K562 (cell line): ENCODE measurements around the gene PCGF6. TPM values are rescaled to one million over a fixed set of nuclear protein-coding genes. Genes with fewer than 3 reads are reported as not detected.
A peak's percentile ranks its signal among the peaks of the same experiment; 100 is the strongest.

ENCODE experiments used
- ARID4B ChIP-seq: sonication (generic); formaldehyde crosslinking; IDR thresholded peaks from 2 replicates; pipeline ENCODE4 v1.8.0; 2022; ENCODE audit warnings: mild to moderate bottlenecking, missing genetic modification reagents
- CUX1 ChIP-seq: fragments of 200-800 bp; sonication (Bioruptor generic); IDR thresholded peaks from 2 replicates; pipeline ENCODE4 v1.6.1; 2016; ENCODE audit warnings: missing genetic modification characterization, missing compliant biosample characterization
- FOXJ3 ChIP-seq: sonication (generic); formaldehyde crosslinking; IDR thresholded peaks from 2 replicates; pipeline ENCODE4 v1.4.0; 2020; ENCODE audit warnings: mild to moderate bottlenecking, missing genetic modification reagents
- HMBOX1 ChIP-seq: sonication (generic); IDR thresholded peaks from 2 replicates; pipeline ENCODE4 v1.6.1; 2016
- RBBP5 ChIP-seq: fragments of 200-600 bp; sonication (generic); IDR thresholded peaks from 2 replicates; pipeline ENCODE4 v1.6.1; 2012; ENCODE audit warnings: borderline replicate concordance, mild to moderate bottlenecking, low read length, control low read depth, inconsistent platforms; ENCODE audit not compliant: insufficient read depth, poor library complexity, severe bottlenecking
- RUNX1 ChIP-seq: sonication (generic); IDR thresholded peaks from 2 replicates; pipeline ENCODE4 v1.6.1; 2016; ENCODE audit warnings: antibody characterized with exemption, low read depth
- TAL1 ChIP-seq: fragments of 450-650 bp; IDR thresholded peaks from 2 replicates; pipeline ENCODE4 v1.6.1; 2016; ENCODE audit warnings: mild to moderate bottlenecking
- ZBTB2 ChIP-seq: fragments of 450-650 bp; IDR thresholded peaks from 2 replicates; pipeline ENCODE4 v1.6.1; 2016; ENCODE audit warnings: antibody characterized with exemption
- ZFP1 ChIP-seq: fragments of 450-650 bp; formaldehyde crosslinking; IDR thresholded peaks from 2 replicates; pipeline ENCODE4 v1.4.0; 2020; ENCODE audit warnings: mild to moderate bottlenecking, mixed read lengths
- ZNF134 ChIP-seq: fragments of 250-450 bp; sonication (Bioruptor Pico); conservative IDR thresholded peaks from 2 replicates; pipeline ENCODE4 v1.4.0; 2020
- ZNF239 ChIP-seq: fragments of 250-450 bp; sonication (Bioruptor Pico); IDR thresholded peaks from 2 replicates; pipeline ENCODE4 v1.4.0; 2020; ENCODE audit warnings: mild to moderate bottlenecking
- ZNF274 ChIP-seq: IDR thresholded peaks from 2 replicates; pipeline ENCODE4 v1.6.1; 2011; ENCODE audit warnings: low read depth, mild to moderate bottlenecking, low read length, moderate library complexity, borderline replicate concordance
- polyA plus RNA-seq, 8 experiments: library from polyadenylated mRNA; depleted of rRNA in 4 of 8; stranded (reverse) in 5 of 8; unstranded in 3 of 8; fragments of >200 nt; fragmentation: Nextera tagmentation in 2 of 8; fragmentation: Illumina TruSeq in 1 of 8; extraction: Ambion mirVana in 2 of 8; extraction: Trizol in 1 of 8; gene quantifications; 2 replicates each; pipeline versions ENCODE4 v1.2.1 to v1.2.3, GENCODE V29; 2011 to 2014; ENCODE audit warnings: inconsistent platforms in 1 of 8, missing spikeins in 1 of 8
- total RNA-seq, 7 experiments: library from RNA; depleted of rRNA in 6 of 7; stranded (reverse); fragments of >200 nt in 6 of 7; fragmentation: Illumina TruSeq in 2 of 7; extraction: Trizol in 2 of 7; gene quantifications; 2 replicates each; pipeline versions ENCODE4 v1.2.1 to v1.2.3, GENCODE V29; 2011 to 2021; ENCODE audit warnings: low replicate concordance in 1 of 7

PCGF6 gene
- total and polyA plus RNA-seq, 9 of the 15 experiments (the other 6 are each of a cell fraction or from before 2014, with no cell fraction given), result 8.4 to 24.6 (median 20.6) TPM

- no peak for TF ChIP-seq TAL1
- TF ChIP-seq ARID4B, result peak; percentile 68
- no peak for TF ChIP-seq ZFP1
- 0 out of 2 replicates have a peak, but pooled peaks have one; percentile 32 for TF ChIP-seq ZNF134 (CRISPR knock-in tag)
- TF ChIP-seq ZNF274, result no peak
- no peak for TF ChIP-seq HMBOX1
- TF ChIP-seq ZNF239 (CRISPR knock-in tag), result no peak
- no peak for TF ChIP-seq ZBTB2
- no peak for TF ChIP-seq RUNX1
- no peak for TF ChIP-seq FOXJ3 (CRISPR knock-in tag)
- TF ChIP-seq RBBP5, result peak; percentile 46
- TF ChIP-seq CUX1 (CRISPR knock-in tag), result no peak
Observed at GRCh38 chr10:103396067-103396788, 45.3 kb upstream of the PCGF6 start, which contains the start of the genes ATP5MK and PDCD11 (continued).
